Loucy (cell line): ENCODE measurements around the gene TIFAB.

Source experiments
- H2AFZ ChIP-seq: fragments of 200-600 bp; sonication (generic); 2 replicates; pipeline ENCODE4 v1.6.0; 2016; ENCODE audit warnings: antibody characterized with exemption, mild to moderate bottlenecking, low read length, moderate library complexity
- H3F3A ChIP-seq: fragments of 200-600 bp; 2 replicates; pipeline ENCODE4 v1.6.0; 2016; ENCODE audit warnings: antibody characterized with exemption, low read depth, mild to moderate bottlenecking
- H3K27me3 ChIP-seq: fragments of 200-600 bp; sonication (generic); 2 replicates; pipeline ENCODE4 v1.6.1; 2014; ENCODE audit warnings: low read length, mild to moderate bottlenecking; ENCODE audit not compliant: insufficient read depth, poor library complexity, severe bottlenecking
- H3K36me3 ChIP-seq: fragments of 200-600 bp; sonication (generic); 2 replicates; pipeline ENCODE4 v1.6.1; 2016; ENCODE audit warnings: low read length; ENCODE audit not compliant: insufficient read depth
- H3K4me1 ChIP-seq: fragments of 200-600 bp; sonication (generic); 2 replicates; pipeline ENCODE4 v1.5.1; 2014; ENCODE audit warnings: low read length, mild to moderate bottlenecking; ENCODE audit not compliant: insufficient read depth, poor library complexity, severe bottlenecking
- H3K4me2 ChIP-seq: fragments of 200-600 bp; sonication (generic); 2 replicates; pipeline ENCODE4 v1.6.0; 2014; ENCODE audit warnings: antibody characterized with exemption, low read length, low read depth, mild to moderate bottlenecking; ENCODE audit not compliant: poor library complexity, severe bottlenecking
- H3K4me3 ChIP-seq: fragments of 200-600 bp; sonication (generic); 2 replicates; pipeline ENCODE4 v1.5.1; 2014; ENCODE audit warnings: low read length, mild to moderate bottlenecking, mixed read lengths; ENCODE audit not compliant: poor library complexity, severe bottlenecking
- H3K79me2 ChIP-seq: fragments of 200-600 bp; sonication (generic); 2 replicates; pipeline ENCODE4 v1.6.1; 2014; ENCODE audit warnings: low read length; ENCODE audit not compliant: insufficient read depth
- H3K9ac ChIP-seq: fragments of 200-600 bp; sonication (generic); 2 replicates; pipeline ENCODE4 v1.6.0; 2014; ENCODE audit warnings: mild to moderate bottlenecking, low read depth, low read length, moderate library complexity; ENCODE audit not compliant: poor library complexity, severe bottlenecking
- H3K9me2 ChIP-seq: fragments of 200-600 bp; sonication (generic); replicated peaks from 2 replicates; pipeline ENCODE4 v1.6.1; 2016; ENCODE audit warnings: low read depth, low read length, mixed read lengths
- H3K9me3 ChIP-seq: fragments of 200-600 bp; sonication (generic); 2 replicates; pipeline ENCODE4 v1.6.1; 2014; ENCODE audit warnings: mild to moderate bottlenecking, antibody characterized with exemption, low read length, low read depth; ENCODE audit not compliant: insufficient read depth
- H4K20me1 ChIP-seq: fragments of 200-600 bp; sonication (generic); 2 replicates; pipeline ENCODE4 v1.6.0; 2014; ENCODE audit warnings: antibody characterized with exemption, low read length, mild to moderate bottlenecking; ENCODE audit not compliant: insufficient read depth, poor library complexity, severe bottlenecking
- CTCF ChIP-seq: fragments of 200-600 bp; sonication (generic); conservative IDR thresholded peaks from 2 replicates; pipeline ENCODE4 v1.5.1; 2014; ENCODE audit warnings: mild to moderate bottlenecking, antibody characterized with exemption, low read length
- EZH2phosphoT487 ChIP-seq: fragments of 200-600 bp; IDR thresholded peaks from 2 replicates; pipeline ENCODE4 v1.6.1; 2018; ENCODE audit warnings: antibody characterized with exemption, mild to moderate bottlenecking, moderate library complexity, borderline replicate concordance

Gene TIFAB

GRCh38 chr5:135436951-135437418 is 15.2 kb downstream of the TIFAB start:
- TF ChIP-seq CTCF (no peak), EZH2phosphoT487 (no peak)
- Histone ChIP-seq H3K4me1 (peaks cover 39% of the 10 kb centered on the region), H3K4me2 (no peak overlapping the region), H3K4me3 (no peak overlapping the region), H4K20me1 (no peaks in the 10 kb centered on the region), H2AFZ (no peak overlapping the region), H3K27me3 (no peaks in the 10 kb centered on the region), H3K9me2 (no peaks in the 10 kb centered on the region), H3F3A (no peaks in the 10 kb centered on the region), H3K9me3 (no peaks in the 10 kb centered on the region), H3K9ac (no peak overlapping the region), H3K79me2 (no peaks in the 10 kb centered on the region), H3K36me3 (no peaks in the 10 kb centered on the region)

- Histone ChIP-seq H4K20me1 (no peaks in the 10 kb centered on the region), H3K36me3 (no peaks in the 10 kb centered on the region), H3K4me3 (no peak overlapping the region), H3K79me2 (no peaks in the 10 kb centered on the region), H3K9ac (peak overlapping the region; percentile 9), H3F3A (no peaks in the 10 kb centered on the region), H3K4me1 (peaks cover 28% of the 10 kb centered on the region), H2AFZ (no peak overlapping the region; the same call in 1 of the 2 replicates), H3K4me2 (peak overlapping the region; percentile 14), H3K9me3 (no peaks in the 10 kb centered on the region), H3K9me2 (no peaks in the 10 kb centered on the region), H3K27me3 (no peaks in the 10 kb centered on the region)
- no peak for TF ChIP-seq EZH2phosphoT487
- TF ChIP-seq CTCF, result no peak
These were observed 16.5 kb downstream of the TIFAB start for GRCh38 chr5:135435467-135436330.

GRCh38 chr5:135434591-135435466 is 17.3 kb downstream of the TIFAB start:
- H3K9ac ChIP-seq, result peak overlapping the region; percentile 9
- H3K4me1 ChIP-seq, result peaks cover 28% of the 10 kb centered on the region

More at GRCh38 chr5:135434591-135435466, 17.3 kb downstream of the TIFAB start:
- Histone ChIP-seq H3K9me2 (no peaks in the 10 kb centered on the region), H3K79me2 (no peaks in the 10 kb centered on the region), H3F3A (no peaks in the 10 kb centered on the region), H4K20me1 (no peaks in the 10 kb centered on the region), H3K27me3 (no peaks in the 10 kb centered on the region), H3K36me3 (no peaks in the 10 kb centered on the region), H2AFZ (no peak overlapping the region; the same call in 1 of the 2 replicates), H3K4me3 (no peak overlapping the region), H3K9me3 (no peaks in the 10 kb centered on the region), H3K4me2 (peak overlapping the region; percentile 14)
- TF ChIP-seq EZH2phosphoT487, result no peak
- no peak for TF ChIP-seq CTCF
